GM12874 (cell line): ENCODE data around the gene PDZD4.

Experiments
- TF ChIP-seq, protein P1 (sequence below): IDR thresholded peaks from 2 replicates; pipeline ENCODE4 v1.5.1; 2011; ENCODE audit warnings: low read depth, mild to moderate bottlenecking, control low read depth, low read length, moderate library complexity; ENCODE audit not compliant: insufficient read depth

PDZD4 gene

DNA sequence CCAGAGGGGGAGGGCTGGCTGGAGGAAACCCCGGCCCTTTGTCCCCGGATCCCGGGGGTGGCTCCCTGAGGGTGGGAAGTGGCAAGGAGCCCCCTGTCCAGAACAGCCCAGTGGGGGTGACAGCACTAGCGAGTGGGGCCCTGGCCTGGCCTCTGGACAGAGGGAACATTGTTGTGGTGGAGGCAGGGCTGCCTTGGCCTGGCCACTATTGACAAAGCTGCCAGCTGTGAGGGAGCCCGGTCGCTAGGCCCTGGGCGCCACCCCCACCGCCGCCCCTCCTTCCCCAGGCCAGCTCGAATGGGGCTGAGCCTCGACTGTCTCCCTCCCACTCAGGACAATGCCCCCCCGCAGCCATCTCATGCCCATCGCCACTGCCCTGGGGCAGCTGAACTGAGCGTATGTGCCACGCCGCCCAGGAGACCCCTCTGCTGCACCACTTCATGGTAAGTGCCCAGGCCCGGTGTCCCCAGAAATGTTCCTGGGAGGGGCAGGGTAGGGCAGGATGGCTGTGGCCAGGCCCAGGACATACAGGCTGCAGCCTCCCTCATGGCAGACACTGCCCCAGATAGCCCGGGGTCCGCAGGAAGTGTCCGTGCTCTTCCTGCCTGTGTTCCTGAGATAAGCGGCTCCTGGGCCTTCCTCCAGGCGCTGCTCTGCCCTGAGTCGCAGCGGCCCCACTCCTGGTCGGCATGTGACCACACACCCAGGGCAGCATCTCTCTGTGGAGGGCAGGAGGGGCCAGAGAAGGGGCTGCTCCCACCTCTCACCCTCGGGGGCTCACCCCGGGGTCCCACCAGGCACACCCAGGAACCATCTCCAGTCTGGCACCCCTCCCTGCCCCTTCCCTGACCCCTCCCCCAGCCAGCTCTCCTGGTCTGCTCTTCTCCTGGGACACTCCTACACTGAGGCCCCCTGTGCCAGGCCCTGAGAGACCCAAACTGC is 64.9 kb downstream of the PDZD4 start:
- TF ChIP-seq, protein P1, sequence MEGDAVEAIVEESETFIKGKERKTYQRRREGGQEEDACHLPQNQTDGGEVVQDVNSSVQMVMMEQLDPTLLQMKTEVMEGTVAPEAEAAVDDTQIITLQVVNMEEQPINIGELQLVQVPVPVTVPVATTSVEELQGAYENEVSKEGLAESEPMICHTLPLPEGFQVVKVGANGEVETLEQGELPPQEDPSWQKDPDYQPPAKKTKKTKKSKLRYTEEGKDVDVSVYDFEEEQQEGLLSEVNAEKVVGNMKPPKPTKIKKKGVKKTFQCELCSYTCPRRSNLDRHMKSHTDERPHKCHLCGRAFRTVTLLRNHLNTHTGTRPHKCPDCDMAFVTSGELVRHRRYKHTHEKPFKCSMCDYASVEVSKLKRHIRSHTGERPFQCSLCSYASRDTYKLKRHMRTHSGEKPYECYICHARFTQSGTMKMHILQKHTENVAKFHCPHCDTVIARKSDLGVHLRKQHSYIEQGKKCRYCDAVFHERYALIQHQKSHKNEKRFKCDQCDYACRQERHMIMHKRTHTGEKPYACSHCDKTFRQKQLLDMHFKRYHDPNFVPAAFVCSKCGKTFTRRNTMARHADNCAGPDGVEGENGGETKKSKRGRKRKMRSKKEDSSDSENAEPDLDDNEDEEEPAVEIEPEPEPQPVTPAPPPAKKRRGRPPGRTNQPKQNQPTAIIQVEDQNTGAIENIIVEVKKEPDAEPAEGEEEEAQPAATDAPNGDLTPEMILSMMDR, result no peak

DNA sequence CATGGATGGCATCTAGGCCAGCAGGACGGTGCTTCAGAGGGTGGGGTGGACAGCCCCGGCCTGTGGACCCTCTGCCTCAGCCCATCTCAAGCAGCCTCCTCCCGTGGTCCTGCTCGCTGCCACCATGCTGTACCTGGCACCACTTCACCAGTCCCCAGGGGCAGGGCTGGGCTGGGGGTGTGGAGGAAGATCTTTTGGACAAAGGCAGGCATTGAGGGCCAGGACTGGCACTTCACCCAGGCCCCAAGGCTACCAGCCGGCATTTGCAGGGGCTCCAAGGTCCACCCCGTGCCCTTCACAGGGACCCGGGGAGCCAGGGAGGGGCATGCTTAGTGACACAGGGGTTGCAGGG is 65.6 kb downstream of the PDZD4 start:
- TF ChIP-seq, protein P1, result no peak

DNA sequence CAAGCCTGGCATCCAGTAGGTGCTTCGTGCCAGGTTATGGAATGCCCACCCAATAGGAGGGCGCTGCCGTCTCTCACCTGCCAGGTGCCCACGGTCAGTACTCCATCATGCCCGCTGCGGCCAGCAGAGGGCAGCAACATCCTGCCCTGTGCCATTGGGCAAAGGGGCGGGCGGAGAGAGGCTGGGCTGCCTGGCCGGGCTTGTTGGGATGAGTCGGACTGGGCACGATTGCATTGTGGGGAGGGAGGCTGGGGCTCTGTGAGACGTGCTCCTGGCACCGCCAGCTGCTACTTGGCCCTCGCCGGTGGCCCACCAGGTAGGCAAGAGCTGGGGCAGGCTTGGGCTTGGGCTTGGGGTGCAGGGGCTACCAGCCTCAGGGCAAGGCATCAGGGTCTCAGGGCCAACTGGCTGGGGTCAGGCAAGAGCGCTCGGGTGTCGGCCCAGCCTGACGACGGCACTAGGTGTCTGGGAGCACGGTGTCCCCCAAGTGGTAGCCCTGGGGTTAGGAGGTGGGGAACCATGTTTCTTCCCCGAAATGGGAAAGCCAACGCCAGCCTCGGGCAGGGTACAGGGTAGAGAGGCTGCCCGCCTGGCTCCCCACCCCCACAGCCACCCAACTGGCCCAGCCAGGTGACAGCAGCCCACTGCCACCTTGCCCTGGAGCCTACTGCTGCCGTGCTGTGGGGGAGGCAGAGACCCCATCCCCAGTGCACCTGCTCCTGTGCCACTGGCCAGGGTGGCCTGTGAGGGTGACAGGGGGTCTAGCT is 66.2 kb downstream of the PDZD4 start, which contains the start of gene PLXNB3:
PLXNB3 (plus strand) TSS at position 261 of the 767 bp plus-strand sequence. CDS start 1,287 bp downstream, outside the sequence.
- TF ChIP-seq, protein P1, result peak; percentile 76

DNA sequence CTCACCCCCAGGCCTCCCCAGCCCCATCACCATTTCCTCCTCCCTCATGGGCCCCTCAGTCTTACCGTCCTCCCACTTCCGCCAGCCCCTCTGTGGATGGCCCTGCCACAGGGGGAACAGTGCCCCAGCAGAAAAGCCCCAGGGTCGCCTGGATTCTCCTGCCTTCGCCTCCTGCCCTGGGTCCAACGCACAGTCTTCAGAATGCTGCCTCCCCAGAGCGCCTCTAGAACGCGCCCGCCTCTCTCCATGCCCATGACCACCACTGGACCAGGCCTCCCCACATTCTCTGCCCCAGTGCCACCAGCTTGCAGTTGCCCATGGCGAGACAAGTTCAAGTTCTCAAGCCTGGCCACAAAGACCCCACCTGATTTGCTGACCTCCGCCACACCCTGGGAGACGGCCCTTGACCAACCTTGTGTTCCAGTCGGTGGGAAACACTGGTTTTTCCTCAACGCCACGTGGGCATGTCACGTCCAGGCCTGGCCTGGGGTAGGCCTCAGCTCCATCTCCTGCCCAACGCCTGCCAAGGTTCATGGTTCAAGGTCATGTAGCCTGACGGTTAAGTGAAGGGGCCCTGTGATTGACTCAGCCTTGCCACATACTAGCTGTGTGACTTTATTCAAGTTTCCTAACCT is 66.9 kb downstream of the PDZD4 start:
- TF ChIP-seq, protein P1, result no peak

DNA sequence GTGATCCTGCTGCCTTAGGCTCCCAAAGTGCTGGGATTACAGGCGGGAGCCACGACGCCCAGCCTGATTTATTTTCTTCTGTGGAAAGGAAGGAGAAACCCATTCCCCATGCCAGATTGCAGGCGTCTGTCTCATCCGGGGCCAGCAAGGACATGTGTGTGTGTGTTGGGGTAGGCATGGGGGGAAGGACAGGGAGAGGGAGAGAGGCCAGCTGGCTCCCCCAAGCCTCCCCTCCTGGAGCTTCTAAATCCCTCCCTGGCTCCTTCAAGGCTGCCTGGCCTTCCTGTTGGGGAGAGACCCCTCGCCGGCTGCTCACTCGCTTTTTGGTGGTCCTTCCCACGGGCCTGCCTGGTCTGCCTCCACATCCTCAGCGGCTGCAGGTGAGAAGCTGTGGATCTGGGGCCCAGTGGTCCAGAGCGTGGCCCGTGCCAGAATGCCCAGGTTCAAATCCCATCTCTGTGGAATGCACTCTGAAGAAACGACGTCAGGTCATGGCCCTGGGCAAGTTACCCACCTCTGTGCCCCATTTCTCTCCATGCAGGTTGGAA is 67.6 kb downstream of the PDZD4 start:
- TF ChIP-seq, protein P1, result no peak

DNA sequence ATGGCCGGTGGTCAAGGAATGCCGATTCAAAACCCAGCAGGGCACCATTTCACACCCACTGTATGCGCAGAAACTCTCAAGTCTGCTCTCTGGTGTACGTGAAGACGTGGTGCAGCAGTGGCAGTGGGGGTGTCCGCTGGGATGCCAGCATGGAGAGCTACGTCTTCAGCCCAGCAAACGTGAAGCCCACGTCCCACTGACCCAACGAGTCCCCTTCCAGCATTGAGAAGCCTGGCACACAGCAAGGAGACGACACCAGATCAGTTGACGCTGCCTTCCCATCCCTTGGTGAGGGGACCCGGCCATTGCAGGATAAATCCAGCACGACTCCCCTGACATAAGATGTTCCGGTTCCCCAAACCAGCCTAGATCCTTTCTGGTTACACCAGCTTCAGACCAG is 68.5 kb downstream of the PDZD4 start:
- TF ChIP-seq, protein P1, result no peak
